Stimulated activated CD8-positive, alpha-beta memory T cell treated with anti-CD3 and anti-CD28 coated beads, Interleukin-7, amount 100 ng/mL, for 24 hours (primary cell): Measurements from ENCODE around the gene CLDN34.

Experiments
- DNase-seq: peaks from one replicate; pipeline ENCODE4 v3.0.0-alpha.2; 2020; ENCODE audit warnings: low read depth

The CLDN34 gene

GRCh38 chrX:9966775-9967408 lies at the start of gene CLDN34:
CLDN34 (plus strand) TSS chrX:9967358; CDS start chrX:9967358, 0 bp downstream.
- DNase-seq: no peak

GRCh38 chrX:9917861-9918260 lies 49.3 kb upstream of the CLDN34 start:
- DNase-seq: no peak

GRCh38 chrX:9919632-9920172 lies 47.5 kb upstream of the CLDN34 start:
- DNase-seq: no peak

GRCh38 chrX:9921407-9921806 lies 45.8 kb upstream of the CLDN34 start:
- DNase-seq: no peak

GRCh38 chrX:9923357-9923756 lies 43.8 kb upstream of the CLDN34 start:
- no peak for DNase-seq

- no peak for DNase-seq
These were observed 41.2 kb upstream of the CLDN34 start for GRCh38 chrX:9926002-9926401.

GRCh38 chrX:9927698-9928482 lies 39.3 kb upstream of the CLDN34 start:
- no peak for DNase-seq

- no peak for DNase-seq
These were observed 31.7 kb upstream of the CLDN34 start for GRCh38 chrX:9935436-9935835.

- no peak for DNase-seq
These were observed 29.4 kb upstream of the CLDN34 start for GRCh38 chrX:9937761-9938160.

GRCh38 chrX:9938516-9938915 lies 28.6 kb upstream of the CLDN34 start:
- DNase-seq: no peak

- no peak for DNase-seq
These were observed 26.7 kb upstream of the CLDN34 start for GRCh38 chrX:9940421-9940820.

- peak; percentile 21 for DNase-seq
These were observed 25.1 kb upstream of the CLDN34 start for GRCh38 chrX:9942086-9942485.

GRCh38 chrX:9943420-9943819 lies 23.7 kb upstream of the CLDN34 start:
- no peak for DNase-seq

GRCh38 chrX:9947131-9947794 lies 19.9 kb upstream of the CLDN34 start:
- DNase-seq: no peak

GRCh38 chrX:9948406-9948805 lies 18.8 kb upstream of the CLDN34 start:
- DNase-seq: no peak

GRCh38 chrX:9952300-9952699 lies 14.9 kb upstream of the CLDN34 start:
- DNase-seq: no peak

- DNase-seq: no peak
These were observed 13.8 kb upstream of the CLDN34 start for GRCh38 chrX:9953396-9953795.

GRCh38 chrX:9955506-9955905 lies 11.7 kb upstream of the CLDN34 start:
- no peak for DNase-seq

GRCh38 chrX:9957743-9958142 lies 9.4 kb upstream of the CLDN34 start:
- DNase-seq: no peak

- no peak for DNase-seq
These were observed 9.0 kb upstream of the CLDN34 start for GRCh38 chrX:9958183-9958582.

GRCh38 chrX:9961750-9962149 lies 5.4 kb upstream of the CLDN34 start:
- DNase-seq: no peak

- DNase-seq: no peak
These were observed 10.5 kb downstream of the CLDN34 start for GRCh38 chrX:9977635-9978034.

- DNase-seq: no peak
These were observed 13.2 kb downstream of the CLDN34 start for GRCh38 chrX:9980401-9980800.
